Measurements from ENCODE around the gene NLGN1.
"Not testable (repeated sequence)": the region's sequence is repeated elsewhere in the genome, so short reads cannot be mapped to it uniquely, and the experiment has no call there.

The NLGN1 gene

DNA sequence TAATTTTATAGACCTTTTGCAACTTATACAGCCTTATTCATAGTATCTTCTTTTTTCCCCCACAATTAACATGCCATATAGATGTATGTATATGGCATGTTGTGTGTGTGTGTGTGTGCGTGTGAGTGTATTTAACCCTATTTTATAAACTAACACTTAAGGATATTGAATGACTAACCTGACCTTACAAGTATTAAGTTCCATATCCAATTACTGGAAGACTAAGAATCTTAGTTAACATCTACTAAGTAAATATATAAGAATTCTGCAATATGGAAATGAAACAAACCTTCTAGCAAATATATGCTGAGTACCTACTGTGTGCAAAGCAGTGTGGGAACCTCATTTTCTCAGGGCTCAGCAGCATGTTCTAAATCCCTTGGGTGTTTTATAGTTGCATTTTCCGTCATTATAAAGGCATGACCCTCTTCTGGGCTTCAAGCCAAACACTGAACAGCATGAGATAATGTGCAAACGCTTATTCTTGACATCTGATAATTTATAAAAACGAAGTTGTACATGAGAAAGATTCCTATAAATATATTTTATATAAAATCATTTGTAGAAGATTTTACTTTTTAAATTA is 105.5 kb downstream of the NLGN1 start:
- Histone ChIP-seq H3K9ac (ENCODE audit: low read depth, low read length) (no peak overlapping the region), H3K9me3 (ENCODE audit: insufficient read depth, low read depth, low read length) (no peaks in the 10 kb centered on the region), H3K27ac (ENCODE audit: low read depth, low read length) (no peak overlapping the region), H3K4me3 (ENCODE audit: low read length) (no peak overlapping the region), H3K36me3 (ENCODE audit: insufficient read depth, low read length) (no peaks in the 10 kb centered on the region), H3K27me3 (ENCODE audit: insufficient read depth, low read length) (no peaks in the 10 kb centered on the region), H3K4me1 (ENCODE audit: insufficient read depth, low read length) (no peaks in the 10 kb centered on the region)
- WGBS = 94% methylated on average over 1 of the region's 4 CpGs

DNA sequence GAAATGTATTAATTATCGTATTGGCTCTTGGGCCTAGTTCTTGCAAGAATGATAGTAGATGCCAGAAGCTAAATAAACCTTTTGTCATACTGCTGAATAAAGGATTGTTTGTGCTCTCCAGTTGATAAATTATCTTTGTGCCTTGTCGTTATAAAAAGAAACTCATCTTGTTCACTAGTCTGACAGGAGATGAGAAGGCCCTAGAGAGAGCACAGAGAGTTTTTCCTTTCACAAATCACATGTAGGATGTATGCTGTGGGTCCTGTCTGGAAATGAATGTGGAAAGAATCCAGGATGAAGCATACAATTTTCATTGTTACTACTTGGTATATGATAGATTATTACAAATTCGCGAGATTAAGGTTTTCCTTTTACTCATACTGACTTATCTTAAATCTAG is 113.0 kb downstream of the NLGN1 start:
- Histone ChIP-seq H3K27me3 (ENCODE audit: insufficient read depth, low read length) (no peaks in the 10 kb centered on the region), H3K9me3 (ENCODE audit: insufficient read depth, low read depth, low read length) (no peaks in the 10 kb centered on the region), H3K4me3 (ENCODE audit: low read length) (no peak overlapping the region), H3K27ac (ENCODE audit: low read depth, low read length) (no peak overlapping the region), H3K36me3 (ENCODE audit: insufficient read depth, low read length) (no peaks in the 10 kb centered on the region), H3K9ac (ENCODE audit: low read depth, low read length) (no peak overlapping the region), H3K4me1 (ENCODE audit: insufficient read depth, low read length) (no peaks in the 10 kb centered on the region)
- 94% methylated on average over 2 of the region's 4 CpGs for WGBS

DNA sequence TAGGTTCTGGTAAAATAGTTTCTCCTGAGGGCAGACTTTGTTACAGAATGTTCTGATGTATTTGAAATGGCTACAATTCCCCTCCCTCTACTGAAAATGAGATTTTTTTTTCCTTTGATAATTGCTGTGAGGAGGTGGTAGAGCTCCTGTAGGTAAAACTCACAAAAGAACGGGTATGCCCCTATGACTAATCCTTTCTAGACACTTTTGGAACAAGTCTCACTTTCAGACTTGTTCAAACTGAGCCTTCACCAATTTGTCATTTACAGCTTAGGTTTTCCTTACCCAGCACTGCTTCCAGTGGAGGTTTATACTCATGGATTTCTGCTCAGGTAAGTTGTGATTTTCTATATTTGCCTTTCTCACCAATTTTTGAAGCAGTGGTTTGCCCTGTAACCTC is 115.6 kb downstream of the NLGN1 start:
- no peaks in the 10 kb centered on the region for H3K4me1 ChIP-seq (ENCODE audit: insufficient read depth, low read length)
- H3K27me3 ChIP-seq (ENCODE audit: insufficient read depth, low read length) = no peaks in the 10 kb centered on the region
- H3K9ac ChIP-seq (ENCODE audit: low read depth, low read length) = no peak overlapping the region
- H3K36me3 ChIP-seq (ENCODE audit: insufficient read depth, low read length) = no peaks in the 10 kb centered on the region
- H3K27ac ChIP-seq (ENCODE audit: low read depth, low read length) = no peak overlapping the region
- WGBS = 94% methylated on average over 1 of the region's 1 CpG
- H3K9me3 ChIP-seq (ENCODE audit: insufficient read depth, low read depth, low read length) = no peaks in the 10 kb centered on the region
- H3K4me3 ChIP-seq (ENCODE audit: low read length) = no peak overlapping the region

DNA sequence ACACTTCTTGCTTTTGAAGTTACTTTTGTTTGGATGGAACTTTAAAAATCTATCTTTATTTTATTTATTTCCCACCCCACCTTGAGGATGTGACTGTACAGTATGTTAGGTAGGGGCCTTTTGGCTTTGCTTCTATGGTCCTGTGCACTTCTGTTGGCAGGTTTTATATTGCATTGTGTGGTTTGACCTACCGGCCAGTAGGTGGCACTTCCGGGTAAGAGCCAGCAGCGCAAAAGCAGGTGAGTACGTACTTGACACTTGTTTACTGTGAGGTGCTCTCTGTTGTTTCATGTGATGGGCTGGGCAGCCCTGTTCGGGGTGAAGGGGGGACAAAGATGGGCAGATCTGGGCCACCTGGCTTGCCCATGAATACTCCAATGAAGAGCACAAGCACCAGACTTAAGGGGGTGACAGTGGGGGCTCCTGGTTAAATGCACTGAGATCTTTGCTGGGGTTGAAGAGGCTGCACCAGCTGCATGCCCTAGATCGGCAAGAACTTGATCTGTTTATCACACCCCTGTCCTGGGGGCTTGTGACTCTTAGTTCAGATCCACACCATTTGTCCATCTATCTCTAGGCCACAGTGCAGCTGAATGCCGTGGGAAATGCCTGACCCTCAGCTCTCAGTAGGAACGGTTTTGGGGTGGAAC is 131.6 kb downstream of the NLGN1 start:
- Histone ChIP-seq H3K27me3 (ENCODE audit: insufficient read depth, low read length) (no peaks in the 10 kb centered on the region), H3K9me3 (ENCODE audit: insufficient read depth, low read depth, low read length) (no peaks in the 10 kb centered on the region), H3K4me3 (ENCODE audit: low read length) (no peak overlapping the region), H3K27ac (ENCODE audit: low read depth, low read length) (no peak overlapping the region), H3K36me3 (ENCODE audit: insufficient read depth, low read length) (no peaks in the 10 kb centered on the region), H3K4me1 (ENCODE audit: insufficient read depth, low read length) (no peaks in the 10 kb centered on the region), H3K9ac (ENCODE audit: low read depth, low read length) (no peak overlapping the region)
- 48% methylated on average over 8 of the region's 8 CpGs for WGBS

DNA sequence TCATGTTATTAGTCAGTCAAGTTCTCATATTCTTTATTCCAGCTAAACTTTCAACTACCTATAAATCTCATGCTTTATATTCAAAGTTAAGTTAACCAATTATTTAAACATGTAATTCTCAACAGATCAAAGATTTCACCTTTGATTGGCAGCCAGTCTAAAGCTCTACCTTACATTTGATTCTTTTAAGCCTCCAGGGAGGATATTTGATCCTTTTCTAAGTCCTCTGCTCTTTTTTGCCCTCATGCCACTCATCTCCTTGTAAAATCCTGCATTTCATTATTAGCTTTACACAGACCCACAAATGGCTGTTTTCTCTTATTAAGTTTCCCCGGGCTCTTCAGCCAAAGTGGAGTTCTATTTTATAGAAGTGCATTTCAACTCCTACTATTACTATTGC is 134.1 kb downstream of the NLGN1 start:
- Histone ChIP-seq H3K9ac (ENCODE audit: low read depth, low read length) (no peak overlapping the region), H3K27me3 (ENCODE audit: insufficient read depth, low read length) (no peaks in the 10 kb centered on the region), H3K36me3 (ENCODE audit: insufficient read depth, low read length) (no peaks in the 10 kb centered on the region), H3K27ac (ENCODE audit: low read depth, low read length) (no peak overlapping the region), H3K4me1 (ENCODE audit: insufficient read depth, low read length) (no peaks in the 10 kb centered on the region), H3K4me3 (ENCODE audit: low read length) (no peak overlapping the region), H3K9me3 (ENCODE audit: insufficient read depth, low read depth, low read length) (no peaks in the 10 kb centered on the region)
- WGBS = 100% methylated on average over 1 of the region's 1 CpG

DNA sequence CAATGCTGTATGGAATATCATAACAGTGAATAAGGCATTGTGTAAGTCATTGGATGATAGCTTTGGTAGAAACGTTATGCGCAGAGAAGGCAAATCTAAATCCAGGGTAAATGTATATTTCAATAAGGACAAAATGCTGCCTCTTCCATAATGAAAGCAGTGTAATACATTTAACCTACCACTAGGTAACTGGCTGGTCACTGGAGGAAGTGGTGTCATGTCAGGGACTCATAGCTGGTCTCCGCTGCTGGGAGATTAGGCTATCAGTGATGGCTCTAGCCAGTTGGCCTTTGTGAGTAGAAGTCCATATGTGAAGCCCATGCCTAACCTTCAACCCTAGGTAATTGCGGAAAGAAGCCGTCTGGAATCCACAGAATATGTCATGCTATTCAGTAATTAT is 140.9 kb downstream of the NLGN1 start:
- no peak overlapping the region for H3K4me3 ChIP-seq (ENCODE audit: low read length)
- no peaks in the 10 kb centered on the region for H3K9me3 ChIP-seq (ENCODE audit: insufficient read depth, low read depth, low read length)
- no peak overlapping the region for H3K9ac ChIP-seq (ENCODE audit: low read depth, low read length)
- H3K27ac ChIP-seq (ENCODE audit: low read depth, low read length) = no peak overlapping the region
- H3K27me3 ChIP-seq (ENCODE audit: insufficient read depth, low read length) = no peaks in the 10 kb centered on the region
- no peaks in the 10 kb centered on the region for H3K4me1 ChIP-seq (ENCODE audit: insufficient read depth, low read length)
- H3K36me3 ChIP-seq (ENCODE audit: insufficient read depth, low read length) = no peaks in the 10 kb centered on the region
- WGBS = 94% methylated on average over 5 of the region's 5 CpGs

DNA sequence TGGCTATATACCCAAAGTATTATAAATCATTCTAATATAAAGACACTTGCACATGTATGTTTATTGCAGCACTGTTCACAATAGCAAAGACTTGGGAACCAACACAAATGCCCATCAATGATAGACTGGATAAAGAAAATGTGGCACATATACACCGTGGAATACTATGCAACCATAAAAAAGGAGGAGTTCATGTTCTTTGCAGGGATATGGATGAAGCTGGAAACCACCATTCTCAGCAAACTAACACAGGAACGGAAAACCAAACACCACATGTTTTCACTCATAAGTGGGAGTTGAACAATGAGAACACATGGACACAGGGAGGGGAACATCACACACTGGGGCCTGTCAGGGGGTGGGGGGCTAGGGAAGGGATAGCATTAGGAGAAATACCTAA is 148.0 kb downstream of the NLGN1 start:
- not testable (repeated sequence) for H3K27ac ChIP-seq (ENCODE audit: low read depth, low read length); H3K36me3 ChIP-seq (ENCODE audit: insufficient read depth, low read length); H3K27me3 ChIP-seq (ENCODE audit: insufficient read depth, low read length); H3K4me3 ChIP-seq (ENCODE audit: low read length); H3K9me3 ChIP-seq (ENCODE audit: insufficient read depth, low read depth, low read length); H3K4me1 ChIP-seq (ENCODE audit: insufficient read depth, low read length); H3K9ac ChIP-seq (ENCODE audit: low read depth, low read length)
- WGBS = 100% methylated on average over 1 of the region's 2 CpGs

DNA sequence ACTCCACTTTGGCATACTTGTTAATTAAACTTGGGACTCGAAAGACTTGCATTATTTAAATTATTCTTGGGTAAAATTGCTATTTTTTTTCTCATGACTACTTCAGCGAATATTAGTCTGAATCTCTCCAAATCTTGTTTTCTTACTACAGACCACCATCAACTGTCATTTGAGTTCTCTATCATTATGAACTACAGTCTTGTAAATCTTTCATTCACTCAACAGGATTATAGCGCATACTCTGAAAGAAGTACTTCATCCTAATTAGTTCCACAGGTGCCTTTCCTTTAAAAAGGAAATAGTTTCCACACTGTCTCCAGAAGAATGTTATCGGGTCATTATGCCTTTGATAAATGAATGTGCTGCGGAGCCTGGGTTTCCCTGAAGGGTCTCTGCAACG is 149.5 kb downstream of the NLGN1 start:
- H3K9ac ChIP-seq (ENCODE audit: low read depth, low read length) = no peak overlapping the region
- no peak overlapping the region for H3K4me3 ChIP-seq (ENCODE audit: low read length)
- no peaks in the 10 kb centered on the region for H3K27me3 ChIP-seq (ENCODE audit: insufficient read depth, low read length)
- no peaks in the 10 kb centered on the region for H3K36me3 ChIP-seq (ENCODE audit: insufficient read depth, low read length)
- 96% methylated on average over 5 of the region's 6 CpGs for WGBS
- H3K4me1 ChIP-seq (ENCODE audit: insufficient read depth, low read length) = no peaks in the 10 kb centered on the region
- no peak overlapping the region for H3K27ac ChIP-seq (ENCODE audit: low read depth, low read length)
- H3K9me3 ChIP-seq (ENCODE audit: insufficient read depth, low read depth, low read length) = no peaks in the 10 kb centered on the region

DNA sequence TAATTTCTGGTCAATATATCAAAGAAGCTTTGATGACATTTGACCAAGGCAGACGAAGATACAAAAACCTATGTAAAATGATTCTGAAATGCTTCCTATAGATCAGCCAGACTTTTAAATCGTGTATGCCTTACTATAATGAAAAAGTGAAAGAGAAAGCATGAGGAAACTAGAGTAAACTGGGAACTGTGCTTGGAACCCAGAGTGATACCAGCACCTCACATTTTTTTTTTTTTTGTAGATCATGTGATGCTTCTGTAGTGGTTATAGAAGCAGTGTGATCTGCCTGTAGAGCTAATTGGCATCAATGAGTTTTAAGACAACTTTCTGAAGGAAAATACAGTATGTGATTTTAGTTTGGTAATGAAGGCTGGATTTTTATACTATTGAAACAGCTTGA is 150.7 kb downstream of the NLGN1 start:
- Histone ChIP-seq H3K4me3 (ENCODE audit: low read length) (no peak overlapping the region), H3K27ac (ENCODE audit: low read depth, low read length) (no peak overlapping the region), H3K9ac (ENCODE audit: low read depth, low read length) (no peak overlapping the region), H3K4me1 (ENCODE audit: insufficient read depth, low read length) (0 out of 2 replicates have a peak, but pooled peaks cover under 1% of the 10 kb centered on the region), H3K36me3 (ENCODE audit: insufficient read depth, low read length) (no peaks in the 10 kb centered on the region), H3K27me3 (ENCODE audit: insufficient read depth, low read length) (no peaks in the 10 kb centered on the region), H3K9me3 (ENCODE audit: insufficient read depth, low read depth, low read length) (no peaks in the 10 kb centered on the region)
- 88% methylated on average over 2 of the region's 2 CpGs for WGBS

DNA sequence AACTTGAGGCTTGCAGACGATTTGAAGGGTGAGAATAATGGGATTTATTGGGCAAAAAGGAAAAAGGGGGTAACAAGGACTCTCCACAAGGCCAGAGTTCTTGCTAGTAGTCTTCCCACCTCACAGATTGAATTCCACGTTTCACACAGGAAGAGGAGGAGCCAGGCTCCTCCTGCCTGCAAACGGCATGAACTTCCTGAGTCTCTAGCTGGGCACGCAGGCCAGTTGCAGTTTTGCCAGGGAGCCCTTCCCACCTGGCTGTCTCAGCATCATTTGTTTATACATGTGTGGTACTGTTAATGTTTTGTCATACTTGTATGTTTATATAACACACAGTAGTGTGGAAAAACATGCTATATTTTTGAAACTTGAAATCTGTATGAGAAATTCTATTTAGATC is 155.0 kb downstream of the NLGN1 start:
- 0 out of 2 replicates have a peak, but pooled peaks cover 3% of the 10 kb centered on the region for H3K4me1 ChIP-seq (ENCODE audit: insufficient read depth, low read length)
- no peaks in the 10 kb centered on the region for H3K36me3 ChIP-seq (ENCODE audit: insufficient read depth, low read length)
- no peak overlapping the region for H3K9ac ChIP-seq (ENCODE audit: low read depth, low read length)
- no peak overlapping the region for H3K27ac ChIP-seq (ENCODE audit: low read depth, low read length)
- no peaks in the 10 kb centered on the region for H3K9me3 ChIP-seq (ENCODE audit: insufficient read depth, low read depth, low read length)
- H3K27me3 ChIP-seq (ENCODE audit: insufficient read depth, low read length) = no peaks in the 10 kb centered on the region
- no peak overlapping the region for H3K4me3 ChIP-seq (ENCODE audit: low read length)
- WGBS = 72% methylated on average over 4 of the region's 4 CpGs

DNA sequence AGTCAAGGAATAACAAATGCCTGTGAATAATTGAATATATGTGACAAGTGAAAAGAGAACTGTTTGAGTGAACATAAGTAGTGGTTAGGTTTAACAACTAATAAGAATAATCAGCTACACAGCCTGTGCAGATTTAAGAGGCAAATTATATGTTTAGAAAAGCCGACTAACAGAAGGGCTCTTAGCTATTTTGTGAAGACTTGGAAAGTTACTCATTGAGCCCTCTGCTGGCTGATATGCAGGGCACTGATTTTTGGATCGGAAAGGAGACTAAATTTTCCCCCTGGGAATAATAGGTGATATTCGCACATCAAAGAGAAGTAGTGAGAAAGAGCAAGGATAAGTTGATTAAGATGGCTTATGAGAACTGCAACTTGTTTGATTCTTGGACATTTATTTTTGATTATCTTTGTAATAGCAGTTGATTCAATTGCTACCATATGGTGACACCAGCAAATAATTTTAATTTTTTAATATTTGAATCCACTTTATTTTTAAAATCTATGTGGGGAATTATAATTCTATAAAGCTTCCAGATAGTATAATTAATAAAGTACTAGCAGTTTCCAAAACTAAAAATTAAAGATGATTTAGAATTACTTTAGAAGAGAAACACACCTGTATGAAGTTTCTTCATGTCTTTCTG is 156.2 kb downstream of the NLGN1 start:
- Histone ChIP-seq H3K9me3 (ENCODE audit: insufficient read depth, low read depth, low read length) (no peaks in the 10 kb centered on the region), H3K27me3 (ENCODE audit: insufficient read depth, low read length) (no peaks in the 10 kb centered on the region), H3K4me1 (ENCODE audit: insufficient read depth, low read length) (0 out of 2 replicates have a peak, but pooled peaks cover 3% of the 10 kb centered on the region), H3K4me3 (ENCODE audit: low read length) (no peak overlapping the region), H3K27ac (ENCODE audit: low read depth, low read length) (no peak overlapping the region), H3K36me3 (ENCODE audit: insufficient read depth, low read length) (no peaks in the 10 kb centered on the region), H3K9ac (ENCODE audit: low read depth, low read length) (no peak overlapping the region)
- WGBS = 47% methylated on average over 3 of the region's 3 CpGs

All from HUES64 (cell line).